Activated naive CD8-positive, alpha-beta T cell treated with anti-CD3 and anti-CD28 coated beads, Interleukin-2, amount 50 U/mL, for 24 hours (primary cell): Measurements from ENCODE around the gene COL4A1.

Experiments used
- ATAC-seq: fragments of 150-1000 bp; cut with Tn5 transposase; one replicate; pipeline ENCODE4 v1.10.0; 2021
- DNase-seq: peaks from one replicate; pipeline ENCODE4 v3.0.0; 2021
- H3K27ac Mint-ChIP-seq: one replicate; pipeline ENCODE4 v1.8.0; 2021; ENCODE audit warnings: mild to moderate bottlenecking, mixed read lengths
- H3K27me3 Mint-ChIP-seq: one replicate; pipeline ENCODE4 v1.8.0; 2021; ENCODE audit warnings: mixed read lengths
- H3K36me3 Mint-ChIP-seq: one replicate; pipeline ENCODE4 v1.8.0; 2021; ENCODE audit warnings: low read depth, mixed read lengths
- H3K4me1 Mint-ChIP-seq: one replicate; pipeline ENCODE4 v1.8.0; 2021; ENCODE audit warnings: mixed read lengths
- H3K4me3 Mint-ChIP-seq: one replicate; pipeline ENCODE4 v1.8.0; 2021; ENCODE audit warnings: mild to moderate bottlenecking, moderate library complexity, mixed read lengths
- H3K9me3 Mint-ChIP-seq: one replicate; pipeline ENCODE4 v1.8.0; 2021; ENCODE audit warnings: mixed read lengths

COL4A1 gene

GRCh38 chr13:110227864-110228643 lies 78.9 kb downstream of the COL4A1 start:
- H3K4me1 Mint-ChIP-seq = no peaks in the 10 kb centered on the region
- H3K36me3 Mint-ChIP-seq = no peaks in the 10 kb centered on the region
- no peak overlapping the region for H3K27ac Mint-ChIP-seq
- H3K27me3 Mint-ChIP-seq = peaks cover 16% of the 10 kb centered on the region
- H3K4me3 Mint-ChIP-seq = no peak overlapping the region
- DNase-seq (no peak), ATAC-seq (no peak)
- no peaks in the 10 kb centered on the region for H3K9me3 Mint-ChIP-seq

GRCh38 chr13:110227416-110227815 lies 79.5 kb downstream of the COL4A1 start:
- Mint-ChIP-seq H3K27ac (no peak overlapping the region), H3K27me3 (peaks cover 11% of the 10 kb centered on the region), H3K4me3 (no peak overlapping the region), H3K36me3 (no peaks in the 10 kb centered on the region), H3K9me3 (no peaks in the 10 kb centered on the region), H3K4me1 (no peaks in the 10 kb centered on the region)
- DNase-seq = no peak
- ATAC-seq = no peak

- Mint-ChIP-seq H3K27ac (no peak overlapping the region), H3K36me3 (no peaks in the 10 kb centered on the region), H3K9me3 (no peaks in the 10 kb centered on the region), H3K4me3 (no peak overlapping the region), H3K27me3 (peaks cover 15% of the 10 kb centered on the region), H3K4me1 (no peaks in the 10 kb centered on the region)
- DNase-seq (no peak), ATAC-seq (no peak)
Observed at GRCh38 chr13:110225609-110226574, 81.1 kb downstream of the COL4A1 start.

GRCh38 chr13:110225003-110225402 lies 82.0 kb downstream of the COL4A1 start:
- no peaks in the 10 kb centered on the region for H3K36me3 Mint-ChIP-seq
- peaks cover 14% of the 10 kb centered on the region for H3K27me3 Mint-ChIP-seq
- H3K27ac Mint-ChIP-seq = no peak overlapping the region
- H3K9me3 Mint-ChIP-seq = no peaks in the 10 kb centered on the region
- ATAC-seq (no peak), DNase-seq (no peak)
- H3K4me1 Mint-ChIP-seq = no peaks in the 10 kb centered on the region
- H3K4me3 Mint-ChIP-seq = no peak overlapping the region

GRCh38 chr13:110224519-110224918 lies 82.4 kb downstream of the COL4A1 start:
- Mint-ChIP-seq H3K4me3 (no peak overlapping the region), H3K27me3 (peaks cover 12% of the 10 kb centered on the region), H3K36me3 (no peaks in the 10 kb centered on the region), H3K27ac (no peak overlapping the region), H3K4me1 (no peaks in the 10 kb centered on the region), H3K9me3 (no peaks in the 10 kb centered on the region)
- no peak for DNase-seq
- no peak for ATAC-seq

GRCh38 chr13:110221406-110222117 lies 85.4 kb downstream of the COL4A1 start:
- no peaks in the 10 kb centered on the region for H3K36me3 Mint-ChIP-seq
- ATAC-seq (no peak), DNase-seq (no peak)
- no peaks in the 10 kb centered on the region for H3K4me1 Mint-ChIP-seq
- H3K4me3 Mint-ChIP-seq = no peak overlapping the region
- no peaks in the 10 kb centered on the region for H3K9me3 Mint-ChIP-seq
- no peak overlapping the region for H3K27ac Mint-ChIP-seq
- H3K27me3 Mint-ChIP-seq = peaks cover 17% of the 10 kb centered on the region

- Mint-ChIP-seq H3K4me3 (no peak overlapping the region), H3K4me1 (no peaks in the 10 kb centered on the region), H3K27ac (no peak overlapping the region), H3K36me3 (no peaks in the 10 kb centered on the region), H3K27me3 (peaks cover 23% of the 10 kb centered on the region), H3K9me3 (no peaks in the 10 kb centered on the region)
- ATAC-seq (no peak), DNase-seq (no peak)
Observed at GRCh38 chr13:110220471-110220870, 86.5 kb downstream of the COL4A1 start.

- H3K27me3 Mint-ChIP-seq = peaks cover 23% of the 10 kb centered on the region
Observed at GRCh38 chr13:110218581-110219201, 88.3 kb downstream of the COL4A1 start.

GRCh38 chr13:110217811-110218210 lies 89.1 kb downstream of the COL4A1 start:
- Mint-ChIP-seq H3K27me3 (peaks cover 24% of the 10 kb centered on the region), H3K36me3 (no peaks in the 10 kb centered on the region), H3K27ac (no peak overlapping the region), H3K9me3 (no peaks in the 10 kb centered on the region), H3K4me3 (no peak overlapping the region), H3K4me1 (no peaks in the 10 kb centered on the region)
- ATAC-seq (no peak), DNase-seq (no peak)

More at GRCh38 chr13:110218581-110219201, 88.3 kb downstream of the COL4A1 start:
- Mint-ChIP-seq H3K4me3 (no peak overlapping the region), H3K4me1 (no peaks in the 10 kb centered on the region), H3K27ac (no peak overlapping the region), H3K36me3 (no peaks in the 10 kb centered on the region), H3K9me3 (no peaks in the 10 kb centered on the region)
- ATAC-seq (no peak), DNase-seq (no peak)

- Mint-ChIP-seq H3K36me3 (no peaks in the 10 kb centered on the region), H3K4me3 (no peak overlapping the region), H3K27ac (no peak overlapping the region), H3K27me3 (peaks cover 26% of the 10 kb centered on the region), H3K4me1 (no peaks in the 10 kb centered on the region), H3K9me3 (no peaks in the 10 kb centered on the region)
- ATAC-seq (no peak), DNase-seq (no peak)
Observed at GRCh38 chr13:110217085-110217484, 89.9 kb downstream of the COL4A1 start.

GRCh38 chr13:110216398-110217041 lies 90.4 kb downstream of the COL4A1 start:
- Mint-ChIP-seq H3K4me1 (no peaks in the 10 kb centered on the region), H3K27ac (no peak overlapping the region), H3K9me3 (no peaks in the 10 kb centered on the region), H3K36me3 (no peaks in the 10 kb centered on the region), H3K4me3 (no peak overlapping the region), H3K27me3 (peaks cover 26% of the 10 kb centered on the region)
- DNase-seq (no peak), ATAC-seq (no peak)

- Mint-ChIP-seq H3K9me3 (no peaks in the 10 kb centered on the region), H3K27me3 (peaks cover 26% of the 10 kb centered on the region), H3K27ac (no peak overlapping the region), H3K4me3 (no peak overlapping the region), H3K36me3 (no peaks in the 10 kb centered on the region), H3K4me1 (no peaks in the 10 kb centered on the region)
- ATAC-seq = no peak
- DNase-seq = no peak
Observed at GRCh38 chr13:110216006-110216397, 91.0 kb downstream of the COL4A1 start.

- Mint-ChIP-seq H3K9me3 (no peaks in the 10 kb centered on the region), H3K4me3 (no peak overlapping the region), H3K36me3 (no peaks in the 10 kb centered on the region), H3K27ac (no peak overlapping the region), H3K4me1 (no peaks in the 10 kb centered on the region), H3K27me3 (peaks cover 23% of the 10 kb centered on the region)
- ATAC-seq (no peak), DNase-seq (no peak)
Observed at GRCh38 chr13:110215606-110216005, 91.4 kb downstream of the COL4A1 start.

GRCh38 chr13:110214637-110215036 lies 92.3 kb downstream of the COL4A1 start:
- no peak for DNase-seq
- Mint-ChIP-seq H3K9me3 (no peaks in the 10 kb centered on the region), H3K27me3 (peaks cover 23% of the 10 kb centered on the region), H3K27ac (no peak overlapping the region), H3K4me1 (no peaks in the 10 kb centered on the region), H3K4me3 (no peak overlapping the region), H3K36me3 (no peaks in the 10 kb centered on the region)
- no peak for ATAC-seq
